ENCODE data around the gene PDZD2. TPM values are rescaled to one million over a fixed set of nuclear protein-coding genes. Genes with fewer than 3 reads are reported as not detected.
A peak's percentile ranks its signal among the peaks of the same experiment; 100 is the strongest.

Gene PDZD2
- total RNA-seq, 2 donors from 2014 or later = 10.3 to 59.5 TPM

GRCh38 chr5:31613651-31614050 is 25.3 kb upstream of the PDZD2 start:
- no peak overlapping the region for H3K4me3 ChIP-seq
- DNase-seq (ENCODE audit: low spot score) = no peak
- H3K27ac ChIP-seq = no peak overlapping the region
- no peaks in the 10 kb centered on the region for H3K4me1 ChIP-seq (replicated peaks)
- H3K9me3 ChIP-seq = no peaks in the 10 kb centered on the region
- intact Hi-C loops (cut with DNase I) = no loop called here
- 61% methylated on average over 1 of the region's 1 CpG for WGBS
- H3K27me3 ChIP-seq (replicated peaks; ENCODE audit: insufficient read depth) = no peaks in the 10 kb centered on the region
- TF ChIP-seq POLR2AphosphoS5 (IDR thresholded peaks at IDR 0.05) (no peak), CTCF (IDR thresholded peaks at IDR 0.05) (no peak), POLR2A (IDR thresholded peaks at IDR 0.05) (no peak)
- no peaks in the 10 kb centered on the region for H3K36me3 ChIP-seq

- intact Hi-C loops (cut with DNase I) = no loop called here
- Histone ChIP-seq H3K9me3 (no peaks in the 10 kb centered on the region), H3K4me1 (replicated peaks) (no peaks in the 10 kb centered on the region), H3K36me3 (no peaks in the 10 kb centered on the region), H3K27ac (no peak overlapping the region), H3K4me3 (no peak overlapping the region), H3K27me3 (replicated peaks; ENCODE audit: insufficient read depth) (no peaks in the 10 kb centered on the region)
- peak; percentile 8 for DNase-seq (ENCODE audit: low spot score)
- 11% methylated on average over 11 of the region's 11 CpGs for WGBS
- no peak for TF ChIP-seq CTCF (IDR thresholded peaks at IDR 0.05)
- no peak for TF ChIP-seq POLR2A (IDR thresholded peaks at IDR 0.05)
- TF ChIP-seq POLR2AphosphoS5 (IDR thresholded peaks at IDR 0.05) = no peak
These were observed 24.5 kb upstream of the PDZD2 start for GRCh38 chr5:31614151-31615020.

GRCh38 chr5:31617867-31618266 is 21.1 kb upstream of the PDZD2 start:
- Histone ChIP-seq H3K9me3 (no peaks in the 10 kb centered on the region), H3K27ac (no peak overlapping the region), H3K36me3 (no peaks in the 10 kb centered on the region), H3K4me3 (no peak overlapping the region), H3K4me1 (replicated peaks) (no peaks in the 10 kb centered on the region), H3K27me3 (replicated peaks; ENCODE audit: insufficient read depth) (no peaks in the 10 kb centered on the region)
- TF ChIP-seq CTCF (IDR thresholded peaks at IDR 0.05) (no peak), POLR2AphosphoS5 (IDR thresholded peaks at IDR 0.05) (no peak), POLR2A (IDR thresholded peaks at IDR 0.05) (no peak)
- 80% methylated on average over 5 of the region's 5 CpGs for WGBS
- intact Hi-C loops (cut with DNase I) = no loop called here
- DNase-seq (ENCODE audit: low spot score) = no peak

GRCh38 chr5:31620026-31620425 is 18.9 kb upstream of the PDZD2 start:
- Histone ChIP-seq H3K4me3 (no peak overlapping the region), H3K36me3 (no peaks in the 10 kb centered on the region), H3K4me1 (replicated peaks) (no peaks in the 10 kb centered on the region), H3K9me3 (no peaks in the 10 kb centered on the region), H3K27ac (no peak overlapping the region), H3K27me3 (replicated peaks; ENCODE audit: insufficient read depth) (no peaks in the 10 kb centered on the region)
- no peak for DNase-seq (ENCODE audit: low spot score)
- intact Hi-C loops (cut with DNase I) = no loop called here
- TF ChIP-seq CTCF (IDR thresholded peaks at IDR 0.05) (no peak), POLR2A (IDR thresholded peaks at IDR 0.05) (no peak), POLR2AphosphoS5 (IDR thresholded peaks at IDR 0.05) (no peak)
- WGBS = 90% methylated on average over 4 of the region's 4 CpGs

- H3K27me3 ChIP-seq (replicated peaks; ENCODE audit: insufficient read depth) = no peaks in the 10 kb centered on the region
- TF ChIP-seq POLR2AphosphoS5 (IDR thresholded peaks at IDR 0.05) = no peak
- H3K9me3 ChIP-seq = no peaks in the 10 kb centered on the region
- 70% methylated on average over 4 of the region's 4 CpGs for WGBS
- no peak for DNase-seq (ENCODE audit: low spot score)
- intact Hi-C loops (cut with DNase I) = no loop called here
- no peaks in the 10 kb centered on the region for H3K36me3 ChIP-seq
- H3K27ac ChIP-seq = no peak overlapping the region
- H3K4me3 ChIP-seq = no peak overlapping the region
- H3K4me1 ChIP-seq (replicated peaks) = no peaks in the 10 kb centered on the region
These were observed 15.7 kb upstream of the PDZD2 start for GRCh38 chr5:31623249-31623648.

Measured in prostate gland (tissue), 2 donors.